ENCODE results near the gene NHEJ1. TPM values are rescaled to one million over a fixed set of nuclear protein-coding genes. Genes with fewer than 3 reads are reported as not detected.

The NHEJ1 gene
- total and polyA plus RNA-seq, 2 of the 13 experiments (the other 11 are each of a cell fraction or from before 2014, with no cell fraction given), result 30.0 to 30.7 TPM

DNA sequence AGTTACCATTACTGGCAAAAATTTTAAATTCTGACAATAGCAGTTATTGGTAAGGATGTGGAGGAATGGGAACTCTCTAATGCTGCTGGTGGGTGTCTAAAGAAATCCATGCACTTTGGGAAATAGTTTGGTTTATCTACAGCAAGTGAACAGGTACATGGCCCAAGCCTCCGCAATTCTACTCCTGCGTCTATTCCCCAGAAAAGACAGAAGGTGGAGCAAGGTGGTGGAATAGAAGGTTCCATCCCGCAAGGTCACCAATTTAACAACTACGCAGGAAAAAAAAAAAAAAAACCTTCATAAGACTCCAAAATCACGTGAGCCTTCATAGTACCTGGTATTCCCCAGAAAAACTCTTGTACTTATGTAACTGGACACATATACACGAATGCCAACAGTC, 125.8 kb downstream of the NHEJ1 start:
- no peak for TF ChIP-seq ZNF569 (CRISPR knock-in tag; IDR thresholded peaks at IDR 0.05; ENCODE audit: borderline replicate concordance)
- TF ChIP-seq, protein P1, sequence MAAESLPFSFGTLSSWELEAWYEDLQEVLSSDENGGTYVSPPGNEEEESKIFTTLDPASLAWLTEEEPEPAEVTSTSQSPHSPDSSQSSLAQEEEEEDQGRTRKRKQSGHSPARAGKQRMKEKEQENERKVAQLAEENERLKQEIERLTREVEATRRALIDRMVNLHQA (CRISPR knock-in tag; IDR thresholded peaks at IDR 0.05), result no peak
- TF ChIP-seq, protein P2, sequence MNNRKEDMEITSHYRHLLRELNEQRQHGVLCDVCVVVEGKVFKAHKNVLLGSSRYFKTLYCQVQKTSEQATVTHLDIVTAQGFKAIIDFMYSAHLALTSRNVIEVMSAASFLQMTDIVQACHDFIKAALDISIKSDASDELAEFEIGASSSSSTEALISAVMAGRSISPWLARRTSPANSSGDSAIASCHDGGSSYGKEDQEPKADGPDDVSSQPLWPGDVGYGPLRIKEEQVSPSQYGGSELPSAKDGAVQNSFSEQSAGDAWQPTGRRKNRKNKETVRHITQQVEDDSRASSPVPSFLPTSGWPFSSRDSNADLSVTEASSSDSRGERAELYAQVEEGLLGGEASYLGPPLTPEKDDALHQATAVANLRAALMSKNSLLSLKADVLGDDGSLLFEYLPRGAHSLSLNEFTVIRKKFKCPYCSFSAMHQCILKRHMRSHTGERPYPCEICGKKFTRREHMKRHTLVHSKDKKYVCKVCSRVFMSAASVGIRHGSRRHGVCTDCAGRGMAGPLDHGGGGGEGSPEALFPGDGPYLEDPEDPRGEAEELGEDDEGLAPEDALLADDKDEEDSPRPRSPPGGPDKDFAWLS (CRISPR knock-in tag; IDR thresholded peaks at IDR 0.05; ENCODE audit: borderline replicate concordance), result no peak
- no peak for TF ChIP-seq ZNF317 (CRISPR knock-in tag; IDR thresholded peaks at IDR 0.05)
- TF ChIP-seq FOXO1 (CRISPR knock-in tag; IDR thresholded peaks at IDR 0.05), result no peak
- TF ChIP-seq EED (CRISPR knock-in tag; IDR thresholded peaks at IDR 0.05), result no peak
- TF ChIP-seq CHCHD3 (CRISPR knock-in tag; IDR thresholded peaks at IDR 0.05), result no peak
- TF ChIP-seq, protein P3, sequence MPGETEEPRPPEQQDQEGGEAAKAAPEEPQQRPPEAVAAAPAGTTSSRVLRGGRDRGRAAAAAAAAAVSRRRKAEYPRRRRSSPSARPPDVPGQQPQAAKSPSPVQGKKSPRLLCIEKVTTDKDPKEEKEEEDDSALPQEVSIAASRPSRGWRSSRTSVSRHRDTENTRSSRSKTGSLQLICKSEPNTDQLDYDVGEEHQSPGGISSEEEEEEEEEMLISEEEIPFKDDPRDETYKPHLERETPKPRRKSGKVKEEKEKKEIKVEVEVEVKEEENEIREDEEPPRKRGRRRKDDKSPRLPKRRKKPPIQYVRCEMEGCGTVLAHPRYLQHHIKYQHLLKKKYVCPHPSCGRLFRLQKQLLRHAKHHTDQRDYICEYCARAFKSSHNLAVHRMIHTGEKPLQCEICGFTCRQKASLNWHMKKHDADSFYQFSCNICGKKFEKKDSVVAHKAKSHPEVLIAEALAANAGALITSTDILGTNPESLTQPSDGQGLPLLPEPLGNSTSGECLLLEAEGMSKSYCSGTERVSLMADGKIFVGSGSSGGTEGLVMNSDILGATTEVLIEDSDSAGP (CRISPR knock-in tag; IDR thresholded peaks at IDR 0.05; ENCODE audit: borderline replicate concordance), result no peak
- TF ChIP-seq RBM22 (optimal IDR thresholded peaks at IDR 0.05; ENCODE audit: low read length), result no peak
- TF ChIP-seq, protein P4, sequence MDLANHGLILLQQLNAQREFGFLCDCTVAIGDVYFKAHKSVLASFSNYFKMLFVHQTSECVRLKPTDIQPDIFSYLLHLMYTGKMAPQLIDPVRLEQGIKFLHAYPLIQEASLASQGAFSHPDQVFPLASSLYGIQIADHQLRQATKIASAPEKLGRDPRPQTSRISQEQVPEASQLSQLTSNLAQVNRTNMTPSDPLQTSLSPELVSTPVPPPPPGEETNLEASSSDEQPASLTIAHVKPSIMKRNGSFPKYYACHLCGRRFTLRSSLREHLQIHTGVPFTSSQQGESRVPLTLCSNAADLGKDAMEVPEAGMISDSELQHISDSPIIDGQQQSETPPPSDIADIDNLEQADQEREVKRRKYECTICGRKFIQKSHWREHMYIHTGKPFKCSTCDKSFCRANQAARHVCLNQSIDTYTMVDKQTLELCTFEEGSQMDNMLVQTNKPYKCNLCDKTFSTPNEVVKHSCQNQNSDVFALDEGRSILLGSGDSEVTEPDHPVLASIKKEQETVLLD (CRISPR knock-in tag; IDR thresholded peaks at IDR 0.05; ENCODE audit: low read depth), result no peak
- TF ChIP-seq WIZ (CRISPR knock-in tag; IDR thresholded peaks at IDR 0.05), result no peak
- TF ChIP-seq FOXM1 (CRISPR knock-in tag; IDR thresholded peaks at IDR 0.05), result no peak
- TF ChIP-seq ZNF17 (CRISPR knock-in tag; IDR thresholded peaks at IDR 0.05), result no peak
- TF ChIP-seq ZNF160 (CRISPR knock-in tag; IDR thresholded peaks at IDR 0.05), result no peak
- no peak for TF ChIP-seq ZNF337 (CRISPR knock-in tag; IDR thresholded peaks at IDR 0.05; ENCODE audit: borderline replicate concordance, low read depth)
- TF ChIP-seq ATF7 (IDR thresholded peaks at IDR 0.05), result no peak
- no peak for TF ChIP-seq ATF7 (CRISPR knock-in tag; IDR thresholded peaks at IDR 0.05)
- TF ChIP-seq HNRNPLL (IDR thresholded peaks at IDR 0.05; ENCODE audit: low read depth, low read length, poor library complexity, severe bottlenecking), result no peak
- BruUV-seq (replicated peaks), result no TSS peak
- Histone ChIP-seq H3K4me2 (ENCODE audit: low read depth, low read length) (no peak overlapping the region), H3K4me3 (replicated peaks in 1 of 3; ENCODE audit: insufficient read depth in 1 of 3, low read depth in 2 of 3, low read length in 3 of 3) (no peak overlapping the region), H3K27ac (ENCODE audit: extremely low read length, insufficient read depth, low read length) (no peak overlapping the region), H3K79me2 (ENCODE audit: insufficient read depth, low read length) (no peaks in the 10 kb centered on the region), H3K27me3 (ENCODE audit: control insufficient read depth in 1 of 2, insufficient read depth in 2 of 2, low read length in 2 of 2) (peaks cover 9 to 48% of the 10 kb centered on the region in 2 experiments; a peak in 4 of 5 replicates), H3K36me3 (replicated peaks in 1 of 2; ENCODE audit: control insufficient read depth in 1 of 2, insufficient read depth in 2 of 2, low read length in 2 of 2) (no peaks in the 10 kb centered on the region), H3K9ac (ENCODE audit: insufficient read depth, low read depth, low read length) (no peak overlapping the region), H2AFZ (ENCODE audit: low read length) (no peak overlapping the region), H3K9me3 (ENCODE audit: low read length) (no peaks in the 10 kb centered on the region), H3K4me1 (ENCODE audit: insufficient read depth, low read length) (peaks cover 14% of the 10 kb centered on the region), H4K20me1 (ENCODE audit: insufficient read depth, low read length) (peaks cover 9% of the 10 kb centered on the region; the same call in 1 of the 2 replicates)
- ChIA-PET CTCF (ENCODE audit: low intra/inter-chr PET ratio, low total read pairs) (no interaction called here), POLR2A (no interaction called here)
- WGBS (ENCODE audit: low lambda C conversion rate), result 7% methylated on average over 6 of the region's 6 CpGs
- no peak for ATAC-seq
- no peak for FAIRE-seq
- in situ Hi-C loops (cut with HindIII; ENCODE audit: extremely low pct_ligation_motif_present, low pct_unique_long_range_greater_than_20kb) (no loop called here), intact Hi-C loops (cut with micrococcal nuclease; ENCODE audit: unreplicated experiment) (no loop called here)
- no peak for DNase-seq (ENCODE audit: low spot score)

Measured in HepG2 (cell line).